ENCODE measurements around the gene POLR2E. TPM values are rescaled to one million over a fixed set of nuclear protein-coding genes. Genes with fewer than 3 reads are reported as not detected.

POLR2E gene
- total and polyA plus RNA-seq, 2 experiments from 2014 or later: 172 to 336 TPM

GRCh38 chr19:1041272-1041834 is 53.8 kb downstream of the POLR2E start:
- DNase-seq: no peak
- TF ChIP-seq EZH2phosphoT487 (IDR thresholded peaks at IDR 0.05; ENCODE audit: insufficient read depth, low read depth): no peak
- no peak for TF ChIP-seq EZH2 (IDR thresholded peaks at IDR 0.05; ENCODE audit: insufficient read depth, poor library complexity, severe bottlenecking)
- Histone ChIP-seq H3K9ac (no peak overlapping the region), H4K20me1 (ENCODE audit: insufficient read depth) (no peaks in the 10 kb centered on the region), H3K9me2 (ENCODE audit: insufficient read depth) (no peaks in the 10 kb centered on the region), H3K36me3 (ENCODE audit: low read depth) (no peaks in the 10 kb centered on the region; the same call in 1 of the 2 replicates), H3K4me3 (peak overlapping the region; percentile 68), H3K9me3 (ENCODE audit: low read depth) (no peaks in the 10 kb centered on the region), H3K4me2 (ENCODE audit: unreplicated experiment) (peak overlapping the region; percentile 84), H3K27ac (no peak overlapping the region), H3F3A (ENCODE audit: insufficient read depth) (peaks cover 32% of the 10 kb centered on the region), H3K4me1 (ENCODE audit: insufficient read depth) (no peaks in the 10 kb centered on the region; the same call in 1 of the 2 replicates), H3K79me2 (ENCODE audit: insufficient read depth) (no peaks in the 10 kb centered on the region), H2AFZ (peak overlapping the region; percentile 60), H3K27me3 (replicated peaks; ENCODE audit: insufficient read depth) (no peaks in the 10 kb centered on the region)
- in situ Hi-C loops (cut with MboI): no loop called here
- WGBS, 2 experiments (ENCODE audit: low coverage in 1 of 2, low lambda C conversion rate in 2 of 2, missing lambda C conversion rate in 2 of 2): 13 to 14% methylated on average over 21 to 22 of the region's 26 CpGs

GRCh38 chr19:1040476-1041271 is 54.5 kb downstream of the POLR2E start:
- no peaks in the 10 kb centered on the region; the same call in 1 of the 2 replicates for H3K36me3 ChIP-seq (ENCODE audit: low read depth)
- no peak overlapping the region for H3K27ac ChIP-seq
- no peaks in the 10 kb centered on the region for H3K9me3 ChIP-seq (ENCODE audit: low read depth)
- TF ChIP-seq EZH2phosphoT487 (IDR thresholded peaks at IDR 0.05; ENCODE audit: insufficient read depth, low read depth): no peak
- no peak for TF ChIP-seq EZH2 (IDR thresholded peaks at IDR 0.05; ENCODE audit: insufficient read depth, poor library complexity, severe bottlenecking)
- H3K79me2 ChIP-seq (ENCODE audit: insufficient read depth): peaks cover 4% of the 10 kb centered on the region; the same call in 1 of the 2 replicates
- H4K20me1 ChIP-seq (ENCODE audit: insufficient read depth): no peaks in the 10 kb centered on the region
- peak overlapping the region; percentile 84 for H3K4me2 ChIP-seq (ENCODE audit: unreplicated experiment)
- 3 to 4% methylated on average over 27 of the region's 27 CpGs for WGBS, 2 experiments (ENCODE audit: low coverage in 1 of 2, low lambda C conversion rate in 2 of 2, missing lambda C conversion rate in 2 of 2)
- peaks cover 32% of the 10 kb centered on the region for H3F3A ChIP-seq (ENCODE audit: insufficient read depth)
- H3K27me3 ChIP-seq (replicated peaks; ENCODE audit: insufficient read depth): no peaks in the 10 kb centered on the region
- H2AFZ ChIP-seq: peak overlapping the region; percentile 60
- in situ Hi-C loops (cut with MboI): no loop called here
- no peaks in the 10 kb centered on the region for H3K9me2 ChIP-seq (ENCODE audit: insufficient read depth)
- H3K4me3 ChIP-seq: peak overlapping the region; percentile 68
- no peaks in the 10 kb centered on the region; the same call in 1 of the 2 replicates for H3K4me1 ChIP-seq (ENCODE audit: insufficient read depth)
- H3K9ac ChIP-seq: peak overlapping the region; percentile 50
- DNase-seq: peak; percentile 93

- Histone ChIP-seq H3K79me2 (ENCODE audit: insufficient read depth) (peaks cover 11% of the 10 kb centered on the region), H3K9ac (peak within 1 kb of the TSS; percentile 50), H3F3A (ENCODE audit: insufficient read depth) (peaks cover 32% of the 10 kb centered on the region), H3K27me3 (replicated peaks; ENCODE audit: insufficient read depth) (no peaks in the 10 kb centered on the region), H3K9me3 (ENCODE audit: low read depth) (no peaks in the 10 kb centered on the region), H3K9me2 (ENCODE audit: insufficient read depth) (no peaks in the 10 kb centered on the region), H2AFZ (0 out of 2 replicates have a peak within 1 kb of the TSS, but pooled peaks have one; percentile 60), H3K27ac (peak within 1 kb of the TSS; percentile 21), H3K4me2 (ENCODE audit: unreplicated experiment) (peak within 1 kb of the TSS; percentile 84), H3K4me3 (peak within 1 kb of the TSS; percentile 68), H3K4me1 (ENCODE audit: insufficient read depth) (no peaks in the 10 kb centered on the region; the same call in 1 of the 2 replicates), H3K36me3 (ENCODE audit: low read depth) (no peaks in the 10 kb centered on the region; the same call in 1 of the 2 replicates), H4K20me1 (ENCODE audit: insufficient read depth) (no peaks in the 10 kb centered on the region)
- 1 to 3% methylated on average over 56 of the region's 56 CpGs for WGBS, 2 experiments (ENCODE audit: low coverage in 1 of 2, low lambda C conversion rate in 2 of 2, missing lambda C conversion rate in 2 of 2)
- DNase-seq: peak; percentile 98
- TF ChIP-seq EZH2phosphoT487 (IDR thresholded peaks at IDR 0.05; ENCODE audit: insufficient read depth, low read depth) (no peak), EZH2 (IDR thresholded peaks at IDR 0.05; ENCODE audit: insufficient read depth, poor library complexity, severe bottlenecking) (no peak)
- in situ Hi-C loops (cut with MboI): no loop called here
These were observed 55.3 kb downstream of the POLR2E start, which contains the start of gene ABCA7 for GRCh38 chr19:1039646-1040475. ABCA7 (plus strand) TSS chr19:1040107; CDS start chr19:1041362, 1,255 bp downstream.
